ENCODE measurements around the gene RAB34.
"Not testable (repeated sequence)": the region's sequence is repeated elsewhere in the genome, so short reads cannot be mapped to it uniquely, and the experiment has no call there.

The RAB34 gene

DNA sequence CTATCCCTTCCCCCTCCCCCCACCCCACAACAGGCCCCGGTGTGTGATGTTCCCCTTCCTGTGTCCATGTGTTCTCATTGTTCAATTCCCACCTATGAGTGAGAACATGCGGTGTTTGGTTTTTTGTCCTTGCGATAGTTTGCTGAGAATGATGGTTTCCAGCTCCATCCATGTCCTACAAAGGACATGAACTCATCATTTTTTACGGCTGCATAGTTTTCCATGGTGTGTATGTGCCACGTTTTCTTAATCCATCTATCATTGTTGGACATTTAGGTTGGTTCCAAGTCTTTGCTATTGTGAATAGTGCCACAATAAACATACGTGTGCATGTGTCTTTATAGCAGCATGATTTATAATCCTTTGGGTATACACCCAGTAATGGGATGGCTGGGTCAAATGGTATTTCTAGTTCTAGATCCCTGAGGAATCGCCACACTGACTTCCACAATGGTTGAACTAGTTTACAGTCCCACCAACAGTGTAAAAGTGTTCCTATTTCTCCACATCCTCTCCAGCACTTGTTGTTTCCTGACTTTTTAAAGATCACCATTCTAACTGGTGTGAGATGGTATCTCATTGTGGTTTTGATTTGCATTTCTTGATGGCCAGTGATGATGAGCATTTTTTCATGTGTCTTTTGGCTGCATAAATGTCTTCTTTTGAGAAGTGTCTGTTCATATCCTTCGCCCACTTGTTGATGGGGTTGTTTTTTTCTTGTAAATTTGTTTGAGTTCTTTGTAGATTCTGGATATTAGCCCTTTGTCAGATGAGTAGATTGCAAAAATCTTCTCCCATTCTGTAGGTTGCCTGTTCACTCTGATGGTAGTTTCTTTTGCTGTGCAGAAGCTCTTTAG lies 18.5 kb upstream of the RAB34 start:
- H2BK5ac ChIP-seq (ENCODE audit: low read length); H3K27me3 ChIP-seq (ENCODE audit: insufficient read depth, low read length, poor library complexity); H3K27ac ChIP-seq (ENCODE audit: low read depth, low read length); H3K79me1 ChIP-seq (ENCODE audit: low read length); H2BK15ac ChIP-seq (replicated peaks; ENCODE audit: low read depth); H3K4me1 ChIP-seq (ENCODE audit: control insufficient read depth, low read depth, low read length); H2AK5ac ChIP-seq (ENCODE audit: low read length); H3K18ac ChIP-seq (ENCODE audit: low read length); H4K5ac ChIP-seq (ENCODE audit: low read length); H3K4ac ChIP-seq (ENCODE audit: low read depth, low read length); H4K8ac ChIP-seq (ENCODE audit: low read depth, low read length); H3K9ac ChIP-seq (ENCODE audit: low read length); H3K79me2 ChIP-seq (ENCODE audit: control insufficient read depth, insufficient read depth, low read length); H3K56ac ChIP-seq (ENCODE audit: low read length); H3K4me2 ChIP-seq (ENCODE audit: low read length); H3K36me3 ChIP-seq (ENCODE audit: control insufficient read depth, insufficient read depth, low read length); H3K23ac ChIP-seq (ENCODE audit: low read length); H2BK120ac ChIP-seq (ENCODE audit: low read depth, low read length); DNase-seq; H3K4me3 ChIP-seq (ENCODE audit: low read length): not testable (repeated sequence)
- no CpG with 5 or more reads among the region's 8 CpGs for WGBS (ENCODE audit: extremely low coverage, insufficient coverage, low lambda C conversion rate)

DNA sequence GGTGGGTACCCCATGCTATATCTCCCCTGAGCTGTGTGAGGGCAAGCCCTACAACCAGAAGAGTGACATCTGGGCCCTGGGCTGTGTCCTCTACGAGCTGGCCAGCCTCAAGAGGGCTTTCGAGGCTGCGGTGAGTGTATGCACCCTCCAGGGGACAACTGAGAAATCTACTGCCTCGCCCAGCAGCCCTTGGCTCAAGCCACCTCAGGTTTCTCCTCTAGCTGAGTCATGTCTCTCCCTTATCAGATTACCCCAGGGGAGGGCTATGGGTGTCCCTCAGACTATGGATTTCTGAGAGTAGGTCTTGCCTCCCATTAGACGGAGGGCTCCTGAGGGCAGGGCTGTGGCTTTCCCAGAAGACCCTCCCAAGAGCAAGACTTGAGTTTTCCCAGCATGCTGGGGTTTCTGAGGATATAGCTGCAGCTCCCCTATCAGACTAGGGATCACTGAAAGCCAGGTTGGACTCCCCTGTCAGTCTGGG lies 17.6 kb upstream of the RAB34 start:
- Histone ChIP-seq H3K4ac (ENCODE audit: low read depth, low read length) (no peak overlapping the region), H3K9ac (ENCODE audit: low read length) (no peak overlapping the region), H3K23ac (ENCODE audit: low read length) (no peak overlapping the region), H2BK15ac (replicated peaks; ENCODE audit: low read depth) (no peak overlapping the region), H2BK120ac (ENCODE audit: low read depth, low read length) (no peak overlapping the region), H2AK5ac (ENCODE audit: low read length) (no peak overlapping the region), H3K4me1 (ENCODE audit: control insufficient read depth, low read depth, low read length) (no peaks in the 10 kb centered on the region), H2BK5ac (ENCODE audit: low read length) (no peak overlapping the region), H3K36me3 (ENCODE audit: control insufficient read depth, insufficient read depth, low read length) (no peaks in the 10 kb centered on the region), H3K79me1 (ENCODE audit: low read length) (no peaks in the 10 kb centered on the region), H3K27ac (ENCODE audit: low read depth, low read length) (no peak overlapping the region), H3K79me2 (ENCODE audit: control insufficient read depth, insufficient read depth, low read length) (no peaks in the 10 kb centered on the region), H3K56ac (ENCODE audit: low read length) (no peak overlapping the region), H4K8ac (ENCODE audit: low read depth, low read length) (no peak overlapping the region), H3K4me2 (ENCODE audit: low read length) (no peak overlapping the region), H3K4me3 (ENCODE audit: low read length) (no peak overlapping the region), H4K5ac (ENCODE audit: low read length) (no peak overlapping the region), H3K18ac (ENCODE audit: low read length) (no peak overlapping the region), H3K27me3 (ENCODE audit: insufficient read depth, low read length, poor library complexity) (no peaks in the 10 kb centered on the region)
- no CpG with 5 or more reads among the region's 5 CpGs for WGBS (ENCODE audit: extremely low coverage, insufficient coverage, low lambda C conversion rate)
- peak; percentile 60 for DNase-seq

- no peak overlapping the region for H3K23ac ChIP-seq (ENCODE audit: low read length)
- H3K4ac ChIP-seq (ENCODE audit: low read depth, low read length), result no peak overlapping the region
- H3K4me1 ChIP-seq (ENCODE audit: control insufficient read depth, low read depth, low read length), result no peaks in the 10 kb centered on the region
These were observed 17.1 kb upstream of the RAB34 start for GRCh38 chr17:28734712-28735241.

DNA sequence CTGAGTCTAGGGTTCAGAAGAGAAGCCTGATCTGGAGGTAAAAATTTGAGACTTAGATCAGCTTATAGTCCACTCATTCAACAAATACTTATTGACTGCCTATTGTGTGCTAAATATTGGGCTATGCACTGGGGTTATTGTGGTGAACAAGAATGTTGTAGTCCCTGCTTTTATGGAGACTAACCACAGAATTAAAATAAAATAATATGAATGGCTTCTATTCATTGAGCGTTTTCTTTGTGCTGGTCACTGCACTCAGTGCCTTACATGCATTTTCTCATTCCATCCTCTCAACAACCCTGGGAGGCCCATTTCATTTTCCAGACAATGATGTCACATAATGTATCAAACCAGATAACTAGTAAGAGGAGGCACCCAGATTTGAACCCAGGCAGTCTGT lies 15.7 kb upstream of the RAB34 start:
- no peak overlapping the region for H3K27ac ChIP-seq (ENCODE audit: low read depth, low read length)
- no peaks in the 10 kb centered on the region for H3K4me1 ChIP-seq (ENCODE audit: control insufficient read depth, low read depth, low read length)
- H2BK120ac ChIP-seq (ENCODE audit: low read depth, low read length), result no peak overlapping the region
- no peak overlapping the region for H3K4ac ChIP-seq (ENCODE audit: low read depth, low read length)
- H2BK5ac ChIP-seq (ENCODE audit: low read length), result no peak overlapping the region
- H3K27me3 ChIP-seq (ENCODE audit: insufficient read depth, low read length, poor library complexity), result no peaks in the 10 kb centered on the region
- H4K8ac ChIP-seq (ENCODE audit: low read depth, low read length), result no peak overlapping the region
- no peak overlapping the region for H3K56ac ChIP-seq (ENCODE audit: low read length)
- H3K4me2 ChIP-seq (ENCODE audit: low read length), result no peak overlapping the region
- no peak overlapping the region for H2AK5ac ChIP-seq (ENCODE audit: low read length)
- no peak for DNase-seq
- no peak overlapping the region for H3K23ac ChIP-seq (ENCODE audit: low read length)
- H3K79me1 ChIP-seq (ENCODE audit: low read length), result no peaks in the 10 kb centered on the region
- no peak overlapping the region for H3K18ac ChIP-seq (ENCODE audit: low read length)
- no peaks in the 10 kb centered on the region for H3K79me2 ChIP-seq (ENCODE audit: control insufficient read depth, insufficient read depth, low read length)
- H3K9ac ChIP-seq (ENCODE audit: low read length), result no peak overlapping the region
- no peak overlapping the region for H3K4me3 ChIP-seq (ENCODE audit: low read length)
- H4K5ac ChIP-seq (ENCODE audit: low read length), result no peak overlapping the region
- no CpG with 5 or more reads among the region's 1 CpG for WGBS (ENCODE audit: extremely low coverage, insufficient coverage, low lambda C conversion rate)
- no peaks in the 10 kb centered on the region for H3K36me3 ChIP-seq (ENCODE audit: control insufficient read depth, insufficient read depth, low read length)
- H2BK15ac ChIP-seq (replicated peaks; ENCODE audit: low read depth), result no peak overlapping the region

More at GRCh38 chr17:28734712-28735241, 17.1 kb upstream of the RAB34 start:
- WGBS (ENCODE audit: extremely low coverage, insufficient coverage, low lambda C conversion rate), result no CpG with 5 or more reads among the region's 10 CpGs
- Histone ChIP-seq H3K36me3 (ENCODE audit: control insufficient read depth, insufficient read depth, low read length) (no peaks in the 10 kb centered on the region), H2BK15ac (replicated peaks; ENCODE audit: low read depth) (no peak overlapping the region), H3K18ac (ENCODE audit: low read length) (no peak overlapping the region), H3K4me3 (ENCODE audit: low read length) (no peak overlapping the region), H3K56ac (ENCODE audit: low read length) (no peak overlapping the region), H2BK120ac (ENCODE audit: low read depth, low read length) (no peak overlapping the region), H4K5ac (ENCODE audit: low read length) (no peak overlapping the region), H3K9ac (ENCODE audit: low read length) (no peak overlapping the region), H3K27ac (ENCODE audit: low read depth, low read length) (no peak overlapping the region), H3K79me1 (ENCODE audit: low read length) (no peaks in the 10 kb centered on the region), H2BK5ac (ENCODE audit: low read length) (no peak overlapping the region), H3K27me3 (ENCODE audit: insufficient read depth, low read length, poor library complexity) (no peaks in the 10 kb centered on the region), H3K4me2 (ENCODE audit: low read length) (no peak overlapping the region), H2AK5ac (ENCODE audit: low read length) (no peak overlapping the region), H4K8ac (ENCODE audit: low read depth, low read length) (no peak overlapping the region), H3K79me2 (ENCODE audit: control insufficient read depth, insufficient read depth, low read length) (no peaks in the 10 kb centered on the region)
- no peak for DNase-seq

GRCh38 chr17:28729950-28730330 lies 12.3 kb upstream of the RAB34 start:
- Histone ChIP-seq H3K79me2 (ENCODE audit: control insufficient read depth, insufficient read depth, low read length) (no peaks in the 10 kb centered on the region), H3K79me1 (ENCODE audit: low read length) (no peaks in the 10 kb centered on the region), H3K4me1 (ENCODE audit: control insufficient read depth, low read depth, low read length) (no peaks in the 10 kb centered on the region), H4K5ac (ENCODE audit: low read length) (no peak overlapping the region), H3K23ac (ENCODE audit: low read length) (no peak overlapping the region), H3K56ac (ENCODE audit: low read length) (peak overlapping the region; percentile 22), H3K36me3 (ENCODE audit: control insufficient read depth, insufficient read depth, low read length) (no peaks in the 10 kb centered on the region), H2BK5ac (ENCODE audit: low read length) (no peak overlapping the region), H3K4me2 (ENCODE audit: low read length) (no peak overlapping the region), H3K9ac (ENCODE audit: low read length) (no peak overlapping the region), H2AK5ac (ENCODE audit: low read length) (no peak overlapping the region), H3K27me3 (ENCODE audit: insufficient read depth, low read length, poor library complexity) (no peaks in the 10 kb centered on the region), H4K8ac (ENCODE audit: low read depth, low read length) (no peak overlapping the region), H2BK15ac (replicated peaks; ENCODE audit: low read depth) (no peak overlapping the region), H3K27ac (ENCODE audit: low read depth, low read length) (no peak overlapping the region), H3K18ac (ENCODE audit: low read length) (no peak overlapping the region), H3K4me3 (ENCODE audit: low read length) (no peak overlapping the region), H3K4ac (ENCODE audit: low read depth, low read length) (no peak overlapping the region), H2BK120ac (ENCODE audit: low read depth, low read length) (no peak overlapping the region)
- no peak for DNase-seq
- 100% methylated on average over 3 of the region's 11 CpGs for WGBS (ENCODE audit: extremely low coverage, insufficient coverage, low lambda C conversion rate)

All from mesendoderm (in vitro differentiated cells).